Measurements from ENCODE around the gene FAAH.

FAAH gene

GRCh38 chr1:46420533-46420915 lies 26.4 kb downstream of the FAAH start:
- H3K4me3 ChIP-seq (replicated peaks; ENCODE audit: low read depth, low read length): no peak overlapping the region
- DNase-seq (ENCODE audit: extremely low read depth, low read depth): no peak
- no peak for TF ChIP-seq CTCF (IDR thresholded peaks at IDR 0.05; ENCODE audit: low read depth, low read length, missing control alignments)

- TF ChIP-seq CTCF (IDR thresholded peaks at IDR 0.05; ENCODE audit: low read depth, low read length, missing control alignments): no peak
- no peak overlapping the region for H3K4me3 ChIP-seq (replicated peaks; ENCODE audit: low read depth, low read length)
- no peak for DNase-seq (ENCODE audit: extremely low read depth, low read depth)
Measured at GRCh38 chr1:46421739-46422138, 27.6 kb downstream of the FAAH start.

GRCh38 chr1:46422261-46422871 lies 28.2 kb downstream of the FAAH start:
- DNase-seq (ENCODE audit: extremely low read depth, low read depth): no peak
- no peak for TF ChIP-seq CTCF (IDR thresholded peaks at IDR 0.05; ENCODE audit: low read depth, low read length, missing control alignments)
- no peak overlapping the region for H3K4me3 ChIP-seq (replicated peaks; ENCODE audit: low read depth, low read length)

GRCh38 chr1:46423574-46424240 lies 29.6 kb downstream of the FAAH start:
- TF ChIP-seq CTCF (IDR thresholded peaks at IDR 0.05; ENCODE audit: low read depth, low read length, missing control alignments): no peak
- H3K4me3 ChIP-seq (replicated peaks; ENCODE audit: low read depth, low read length): no peak overlapping the region
- DNase-seq (ENCODE audit: extremely low read depth, low read depth): no peak

- DNase-seq (ENCODE audit: extremely low read depth, low read depth): no peak
- TF ChIP-seq CTCF (IDR thresholded peaks at IDR 0.05; ENCODE audit: low read depth, low read length, missing control alignments): no peak
- no peak overlapping the region for H3K4me3 ChIP-seq (replicated peaks; ENCODE audit: low read depth, low read length)
Measured at GRCh38 chr1:46424730-46425129, 30.6 kb downstream of the FAAH start.

GRCh38 chr1:46425726-46426125 lies 31.6 kb downstream of the FAAH start:
- no peak for DNase-seq (ENCODE audit: extremely low read depth, low read depth)
- no peak overlapping the region for H3K4me3 ChIP-seq (replicated peaks; ENCODE audit: low read depth, low read length)
- TF ChIP-seq CTCF (IDR thresholded peaks at IDR 0.05; ENCODE audit: low read depth, low read length, missing control alignments): no peak

Data from HFF-Myc (cell line).